ENCODE data around the gene GPR21.

The GPR21 gene

DNA sequence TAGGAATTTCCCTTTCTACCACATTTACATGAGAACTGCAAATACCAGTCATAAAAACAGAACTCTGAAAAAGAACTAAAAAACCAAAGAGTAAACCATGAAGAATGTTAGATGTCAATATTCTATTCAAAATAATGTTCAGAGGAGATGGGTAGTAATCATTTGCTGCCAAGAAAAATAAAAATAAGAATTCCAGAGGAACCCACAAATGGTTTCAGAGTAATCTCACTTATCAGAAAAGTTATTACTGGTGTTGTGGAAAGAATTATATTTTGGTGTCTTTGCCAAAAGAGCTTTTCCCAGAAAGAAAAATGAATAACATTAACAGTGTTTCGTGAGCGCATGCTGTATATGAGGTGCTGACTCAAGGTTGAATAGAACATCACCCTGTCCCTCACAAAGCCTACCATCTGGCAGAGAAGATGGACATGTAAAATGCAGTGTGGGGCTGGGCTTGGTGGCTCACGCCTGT lies 35.6 kb downstream of the GPR21 start:
- no peak for DNase-seq (ENCODE audit: extremely low spot score)
- no peak for TF ChIP-seq ARNT (IDR thresholded peaks at IDR 0.05)
- no peak for TF ChIP-seq FOXM1 (IDR thresholded peaks at IDR 0.05; ENCODE audit: borderline replicate concordance)
- no peak for TF ChIP-seq FOXK2 (IDR thresholded peaks at IDR 0.05)
- no peak for TF ChIP-seq BHLHE40 (IDR thresholded peaks at IDR 0.05; ENCODE audit: borderline replicate concordance)
- no peak for TF ChIP-seq SUZ12 (IDR thresholded peaks at IDR 0.05)
- no peak for TF ChIP-seq ELF4 (IDR thresholded peaks at IDR 0.05)
- TF ChIP-seq L3MBTL2 (conservative IDR thresholded peaks at IDR 0.05): no peak
- no peak for TF ChIP-seq FOXA1 (IDR thresholded peaks at IDR 0.05)
- TF ChIP-seq ZNF384 (IDR thresholded peaks at IDR 0.05): no peak
- TF ChIP-seq HDGF (IDR thresholded peaks at IDR 0.05; ENCODE audit: borderline replicate concordance): no peak
- TF ChIP-seq, protein P1, sequence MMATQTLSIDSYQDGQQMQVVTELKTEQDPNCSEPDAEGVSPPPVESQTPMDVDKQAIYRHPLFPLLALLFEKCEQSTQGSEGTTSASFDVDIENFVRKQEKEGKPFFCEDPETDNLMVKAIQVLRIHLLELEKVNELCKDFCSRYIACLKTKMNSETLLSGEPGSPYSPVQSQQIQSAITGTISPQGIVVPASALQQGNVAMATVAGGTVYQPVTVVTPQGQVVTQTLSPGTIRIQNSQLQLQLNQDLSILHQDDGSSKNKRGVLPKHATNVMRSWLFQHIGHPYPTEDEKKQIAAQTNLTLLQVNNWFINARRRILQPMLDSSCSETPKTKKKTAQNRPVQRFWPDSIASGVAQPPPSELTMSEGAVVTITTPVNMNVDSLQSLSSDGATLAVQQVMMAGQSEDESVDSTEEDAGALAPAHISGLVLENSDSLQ (IDR thresholded peaks at IDR 0.05): no peak
- TF ChIP-seq LEF1 (IDR thresholded peaks at IDR 0.05; ENCODE audit: borderline replicate concordance): no peak
- TF ChIP-seq SP1 (IDR thresholded peaks at IDR 0.05): no peak
- no peak for TF ChIP-seq NFRKB (IDR thresholded peaks at IDR 0.05)
- ChIA-PET CTCF (no interaction called here), POLR2A (no interaction called here)

- TF ChIP-seq FOXM1 (IDR thresholded peaks at IDR 0.05; ENCODE audit: borderline replicate concordance): no peak
- no peak for TF ChIP-seq FOXK2 (IDR thresholded peaks at IDR 0.05)
- TF ChIP-seq ZNF384 (IDR thresholded peaks at IDR 0.05): no peak
- TF ChIP-seq, protein P1 (IDR thresholded peaks at IDR 0.05): no peak
- TF ChIP-seq FOXA1 (IDR thresholded peaks at IDR 0.05): no peak
- no peak for TF ChIP-seq HDGF (IDR thresholded peaks at IDR 0.05; ENCODE audit: borderline replicate concordance)
- TF ChIP-seq TARDBP (IDR thresholded peaks at IDR 0.05): no peak
- no peak for TF ChIP-seq LEF1 (IDR thresholded peaks at IDR 0.05; ENCODE audit: borderline replicate concordance)
- TF ChIP-seq ARNT (IDR thresholded peaks at IDR 0.05): no peak
- no peak for TF ChIP-seq SP1 (IDR thresholded peaks at IDR 0.05)
- no peak for TF ChIP-seq CTBP1 (IDR thresholded peaks at IDR 0.05; ENCODE audit: borderline replicate concordance)
- TF ChIP-seq ELF4 (IDR thresholded peaks at IDR 0.05): no peak
- TF ChIP-seq BHLHE40 (IDR thresholded peaks at IDR 0.05; ENCODE audit: borderline replicate concordance): no peak
- no peak for TF ChIP-seq NFRKB (IDR thresholded peaks at IDR 0.05)
- no peak for TF ChIP-seq L3MBTL2 (conservative IDR thresholded peaks at IDR 0.05)
- no peak for TF ChIP-seq SUZ12 (IDR thresholded peaks at IDR 0.05)
- no peak for DNase-seq (ENCODE audit: extremely low spot score)
- POLR2A ChIA-PET: no interaction called here
- CTCF ChIA-PET: no interaction called here
Measured at GRCh38 chr9:123070198-123070597, 36.7 kb downstream of the GPR21 start.

- no peak for DNase-seq (ENCODE audit: extremely low spot score)
- CTCF ChIA-PET: no interaction called here
- POLR2A ChIA-PET: no interaction called here
- no peak for TF ChIP-seq BHLHE40 (IDR thresholded peaks at IDR 0.05; ENCODE audit: borderline replicate concordance)
- TF ChIP-seq TARDBP (IDR thresholded peaks at IDR 0.05): no peak
- no peak for TF ChIP-seq ELF4 (IDR thresholded peaks at IDR 0.05)
- TF ChIP-seq ARNT (IDR thresholded peaks at IDR 0.05): no peak
Measured at GRCh38 chr9:123072407-123072995, 39.0 kb downstream of the GPR21 start.

GRCh38 chr9:123073441-123073840 lies 40.0 kb downstream of the GPR21 start:
- ChIA-PET CTCF (interaction anchor here (0.6 to 0.9 kb wide), 2 partner anchors 8 to 25 kb away, joined by 3 to 5 read pairs; no protein-coding TSS in a partner anchor), POLR2A (no interaction called here)
- no peak for DNase-seq (ENCODE audit: extremely low spot score)
- no peak for TF ChIP-seq L3MBTL2 (conservative IDR thresholded peaks at IDR 0.05)

DNA sequence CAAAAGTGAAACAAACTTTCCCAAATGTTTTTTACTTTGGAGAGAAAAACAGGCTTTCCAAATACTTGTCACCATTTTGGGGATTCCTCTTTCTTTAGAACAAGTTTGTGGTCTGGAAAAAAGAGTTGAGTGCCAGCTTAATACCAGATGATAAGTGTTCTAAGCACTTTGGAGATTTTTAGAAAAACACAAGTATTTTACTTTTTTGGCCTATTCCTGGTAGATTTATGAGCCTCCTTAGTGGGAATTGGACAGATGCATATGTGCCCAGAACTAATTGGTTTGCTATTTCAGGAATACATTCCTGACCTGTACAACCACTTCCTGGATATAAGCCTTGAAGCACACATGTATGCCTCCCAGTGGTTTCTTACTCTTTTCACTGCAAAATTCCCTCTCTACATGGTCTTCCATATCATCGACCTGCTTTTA lies 40.5 kb downstream of the GPR21 start:
- TF ChIP-seq L3MBTL2 (conservative IDR thresholded peaks at IDR 0.05) (no peak), SP1 (IDR thresholded peaks at IDR 0.05) (no peak), ZNF384 (IDR thresholded peaks at IDR 0.05) (no peak), FOXK2 (IDR thresholded peaks at IDR 0.05) (no peak), HDGF (IDR thresholded peaks at IDR 0.05; ENCODE audit: borderline replicate concordance) (no peak), SUZ12 (IDR thresholded peaks at IDR 0.05) (no peak), ARNT (IDR thresholded peaks at IDR 0.05) (no peak), FOXA1 (IDR thresholded peaks at IDR 0.05) (no peak), FOXM1 (IDR thresholded peaks at IDR 0.05; ENCODE audit: borderline replicate concordance) (no peak), NFRKB (IDR thresholded peaks at IDR 0.05) (no peak), TARDBP (IDR thresholded peaks at IDR 0.05) (no peak), LEF1 (IDR thresholded peaks at IDR 0.05; ENCODE audit: borderline replicate concordance) (no peak), BHLHE40 (IDR thresholded peaks at IDR 0.05; ENCODE audit: borderline replicate concordance) (no peak), CTBP1 (IDR thresholded peaks at IDR 0.05; ENCODE audit: borderline replicate concordance) (no peak), ELF4 (IDR thresholded peaks at IDR 0.05) (no peak)
- TF ChIP-seq, protein P1 (IDR thresholded peaks at IDR 0.05): no peak
- POLR2A ChIA-PET: no interaction called here
- CTCF ChIA-PET: interaction anchor here (0.9 kb wide), 1 partner anchor 25 kb away, joined by 3 read pairs; no protein-coding TSS in a partner anchor
- DNase-seq (ENCODE audit: extremely low spot score): no peak

DNA sequence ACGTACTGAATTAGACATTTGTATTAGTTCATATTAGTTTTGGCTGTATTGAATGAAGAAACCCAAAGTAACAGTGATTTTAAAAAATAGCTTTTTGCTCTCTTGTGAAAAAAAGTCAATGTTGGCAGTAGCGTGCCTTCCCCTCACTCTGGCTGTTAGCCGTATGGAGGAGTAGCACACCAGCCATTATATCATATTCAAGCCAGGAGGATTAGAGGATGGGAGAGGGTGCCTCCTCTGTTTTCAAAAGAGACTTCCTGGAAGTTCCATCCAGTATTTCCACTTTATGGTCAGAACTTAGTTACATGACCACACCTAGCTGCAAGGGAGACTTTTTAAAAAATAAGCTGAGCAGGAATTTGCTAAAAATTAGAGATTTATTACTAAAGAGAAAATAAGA lies 41.2 kb downstream of the GPR21 start:
- TF ChIP-seq L3MBTL2 (conservative IDR thresholded peaks at IDR 0.05) (no peak), ELF4 (IDR thresholded peaks at IDR 0.05) (no peak)
- no peak for DNase-seq (ENCODE audit: extremely low spot score)
- POLR2A ChIA-PET: no interaction called here
- CTCF ChIA-PET: no interaction called here

Data from HEK293T (cell line).